Mesothelial cell of epicardium (in vitro differentiated cells): ENCODE measurements around the gene SMAD9. TPM values are rescaled to one million over a fixed set of nuclear protein-coding genes. Genes with fewer than 3 reads are reported as not detected.
A peak's percentile ranks its signal among the peaks of the same experiment; 100 is the strongest.

ENCODE experiments used
- DNase-seq, 2 experiments: peaks; one replicate each; pipeline ENCODE4 v3.0.0; 2021; ENCODE audit warnings: low spot score in 2 of 2; ENCODE audit not compliant: unreplicated experiment in 2 of 2
- H3K27ac Mint-ChIP-seq: 2 replicates; pipeline ENCODE4 v1.8.0; 2021; ENCODE audit warnings: mixed read lengths
- H3K27me3 Mint-ChIP-seq: 2 replicates; pipeline ENCODE4 v1.8.0; 2021; ENCODE audit warnings: low read depth, mixed read lengths
- H3K36me3 Mint-ChIP-seq: 2 replicates; pipeline ENCODE4 v1.8.0; 2021; ENCODE audit warnings: mixed read lengths
- H3K4me1 Mint-ChIP-seq: 2 replicates; pipeline ENCODE4 v1.8.0; 2021; ENCODE audit warnings: mixed read lengths
- H3K4me3 Mint-ChIP-seq: 2 replicates; pipeline ENCODE4 v1.8.0; 2021; ENCODE audit warnings: mild to moderate bottlenecking, moderate library complexity, mixed read lengths
- H3K9me3 Mint-ChIP-seq: 2 replicates; pipeline ENCODE4 v1.8.0; 2021; ENCODE audit warnings: mixed read lengths
- CTCF ChIP-seq: fragments of 200-600 bp; sonication (generic); IDR thresholded peaks from one replicate; pipeline ENCODE4 v1.5.0; 2021; ENCODE audit warnings: antibody characterized with exemption; ENCODE audit not compliant: unreplicated experiment
- total RNA-seq: library from RNA; stranded (reverse); gene quantifications from 3 replicates; pipeline ENCODE4 v1.2.1, GENCODE V29; 2021

SMAD9 gene
- total RNA-seq, 1 donor from 2014 or later: 30.9 TPM

- Mint-ChIP-seq H3K27me3 (no peaks in the 10 kb centered on the region), H3K4me3 (no peak overlapping the region)
- no peak for DNase-seq
These were observed 62.8 kb downstream of the SMAD9 start for GRCh38 chr13:36857253-36857652.

GRCh38 chr13:36850790-36851438 is 69.1 kb downstream of the SMAD9 start:
- TF ChIP-seq CTCF: peak; percentile 41
- H3K4me1 Mint-ChIP-seq: no peaks in the 10 kb centered on the region
- no peaks in the 10 kb centered on the region for H3K9me3 Mint-ChIP-seq
- no peaks in the 10 kb centered on the region for H3K27me3 Mint-ChIP-seq
- no peak for DNase-seq
- peaks cover 29% of the 10 kb centered on the region for H3K36me3 Mint-ChIP-seq
- H3K4me3 Mint-ChIP-seq: no peak overlapping the region
- H3K27ac Mint-ChIP-seq: no peak overlapping the region

More at GRCh38 chr13:36857253-36857652, 62.8 kb downstream of the SMAD9 start:
- TF ChIP-seq CTCF: no peak
- H3K27ac Mint-ChIP-seq: peak overlapping the region; percentile 6
- H3K9me3 Mint-ChIP-seq: no peaks in the 10 kb centered on the region
- no peaks in the 10 kb centered on the region for H3K4me1 Mint-ChIP-seq
- peaks cover 24% of the 10 kb centered on the region for H3K36me3 Mint-ChIP-seq

- Mint-ChIP-seq H3K27ac (no peak overlapping the region), H3K4me3 (no peak overlapping the region)
These were observed 71.6 kb downstream of the SMAD9 start for GRCh38 chr13:36848199-36848982.

GRCh38 chr13:36847606-36848005 is 72.4 kb downstream of the SMAD9 start:
- DNase-seq: no peak
- no peaks in the 10 kb centered on the region for H3K9me3 Mint-ChIP-seq
- no peak for TF ChIP-seq CTCF
- peaks cover 27% of the 10 kb centered on the region for H3K36me3 Mint-ChIP-seq
- no peaks in the 10 kb centered on the region for H3K4me1 Mint-ChIP-seq
- H3K4me3 Mint-ChIP-seq: no peak overlapping the region
- no peaks in the 10 kb centered on the region for H3K27me3 Mint-ChIP-seq
- H3K27ac Mint-ChIP-seq: no peak overlapping the region

More at GRCh38 chr13:36848199-36848982, 71.6 kb downstream of the SMAD9 start:
- Mint-ChIP-seq H3K9me3 (no peaks in the 10 kb centered on the region), H3K36me3 (peaks cover 30% of the 10 kb centered on the region), H3K27me3 (no peaks in the 10 kb centered on the region), H3K4me1 (no peaks in the 10 kb centered on the region)
- no peak for TF ChIP-seq CTCF
- DNase-seq: no peak

- H3K4me3 Mint-ChIP-seq: no peak overlapping the region
- no peak for TF ChIP-seq CTCF
- no peak overlapping the region for H3K27ac Mint-ChIP-seq
- H3K27me3 Mint-ChIP-seq: no peaks in the 10 kb centered on the region
- no peaks in the 10 kb centered on the region for H3K9me3 Mint-ChIP-seq
- H3K4me1 Mint-ChIP-seq: peaks cover 1% of the 10 kb centered on the region
- DNase-seq: no peak
- H3K36me3 Mint-ChIP-seq: peaks cover 9% of the 10 kb centered on the region
These were observed 78.6 kb downstream of the SMAD9 start for GRCh38 chr13:36841391-36841790.
